Stimulated activated CD4-positive, alpha-beta T cell treated with anti-CD3 and anti-CD28 coated beads, Interleukin-2, amount 100 ng/mL, for 48 hours (primary cell): Measurements from ENCODE around the gene LDLRAD3.

Experiments
- DNase-seq, 2 donors: peaks; one replicate each; pipeline ENCODE4 v3.0.0-alpha.2; 2020

The LDLRAD3 gene

DNA sequence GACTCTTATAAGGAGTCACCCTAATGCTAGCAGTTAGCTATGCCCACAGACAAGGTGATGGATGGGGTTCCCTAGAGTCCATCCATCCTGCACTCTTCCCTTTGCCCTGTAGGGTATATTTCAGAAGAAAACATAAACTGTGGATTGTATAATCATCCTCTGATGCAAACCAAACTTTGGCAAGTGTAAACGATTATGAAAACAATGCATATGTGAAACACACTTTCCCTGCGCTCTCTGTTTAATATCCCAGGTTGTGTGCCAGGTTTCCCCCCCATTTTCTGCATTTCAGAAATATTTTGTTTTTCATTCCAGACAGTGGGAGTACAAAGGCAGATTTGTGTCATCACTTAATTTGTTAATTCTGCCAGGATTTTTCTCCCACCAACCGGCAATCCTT is 110.0 kb downstream of the LDLRAD3 start:
- no peak for DNase-seq

DNA sequence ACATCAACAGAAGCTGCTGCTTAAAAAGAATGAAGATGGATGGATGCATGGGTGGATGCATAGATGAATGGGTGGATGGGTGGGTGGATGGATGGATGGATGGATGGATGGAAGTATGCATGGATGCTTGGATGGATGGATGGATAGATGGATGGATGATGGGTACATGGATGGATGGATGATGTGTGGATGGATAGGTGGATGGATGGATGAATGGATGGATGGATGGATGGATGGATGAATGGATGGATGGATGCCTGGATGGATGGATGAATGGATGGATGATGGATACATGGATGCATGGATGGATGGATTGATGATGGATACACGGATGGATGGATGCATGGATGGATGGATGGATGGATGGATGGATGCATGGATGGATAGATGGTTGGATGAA is 110.8 kb downstream of the LDLRAD3 start:
- DNase-seq = no peak

DNA sequence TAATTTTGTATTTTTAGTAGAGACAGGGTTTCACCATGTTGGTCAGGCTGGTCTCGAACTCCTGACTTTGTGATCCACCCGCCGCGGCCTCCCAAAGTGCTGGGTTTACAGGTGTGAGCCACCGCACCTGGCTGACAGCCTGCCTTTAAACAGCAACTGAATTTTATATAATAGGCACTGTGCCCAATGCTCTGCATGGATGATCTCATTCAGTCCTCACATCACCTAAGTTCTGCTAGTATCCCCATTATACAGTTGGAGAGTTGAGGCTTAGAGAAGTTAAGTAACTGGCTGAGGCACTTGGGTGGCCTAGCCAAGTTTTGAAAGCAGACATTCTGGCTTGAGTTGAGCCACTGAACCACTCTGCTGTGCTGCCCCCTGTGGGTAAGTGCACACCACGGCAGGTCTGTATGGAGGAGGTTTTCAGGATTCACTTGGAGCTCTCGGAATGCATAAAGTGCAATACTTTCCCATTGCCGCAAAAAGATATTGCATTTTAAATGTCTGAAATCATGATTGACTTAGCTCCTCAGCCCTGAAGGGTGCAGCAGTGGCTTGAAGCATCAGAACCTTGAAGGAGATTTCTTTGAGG is 112.4 kb downstream of the LDLRAD3 start:
- DNase-seq = no peak

DNA sequence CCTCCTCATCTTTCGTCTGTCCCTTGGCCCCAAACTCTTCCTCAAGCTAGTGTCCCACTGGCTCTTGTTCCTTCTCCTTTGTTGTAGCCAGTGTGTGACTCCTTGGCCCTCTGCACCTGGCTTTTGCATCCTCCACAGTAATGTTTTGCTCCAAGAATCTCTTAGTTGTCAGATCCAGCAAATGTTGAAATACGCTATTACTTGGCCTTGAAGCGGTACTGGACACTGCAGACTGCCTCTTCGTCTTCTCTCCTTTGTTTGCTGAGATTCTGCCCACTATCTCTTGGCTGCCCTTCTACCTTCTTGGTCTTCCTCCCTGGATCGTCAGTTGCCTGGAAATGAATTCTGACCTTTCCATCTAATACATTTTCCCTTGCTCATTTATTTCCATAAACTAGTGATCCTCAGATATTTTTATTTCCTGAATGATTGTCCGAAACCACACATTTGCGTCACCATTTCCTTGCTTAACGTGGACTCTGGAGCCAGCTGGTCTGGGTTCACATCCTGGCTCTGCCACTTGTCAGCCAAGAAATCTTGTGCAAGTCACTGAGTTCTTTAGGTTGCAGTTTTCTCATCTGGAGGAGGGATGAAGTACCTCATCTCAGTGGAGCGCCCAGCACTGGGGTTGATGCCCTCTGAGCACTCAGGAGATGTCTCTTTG is 113.6 kb downstream of the LDLRAD3 start:
- DNase-seq = no peak

DNA sequence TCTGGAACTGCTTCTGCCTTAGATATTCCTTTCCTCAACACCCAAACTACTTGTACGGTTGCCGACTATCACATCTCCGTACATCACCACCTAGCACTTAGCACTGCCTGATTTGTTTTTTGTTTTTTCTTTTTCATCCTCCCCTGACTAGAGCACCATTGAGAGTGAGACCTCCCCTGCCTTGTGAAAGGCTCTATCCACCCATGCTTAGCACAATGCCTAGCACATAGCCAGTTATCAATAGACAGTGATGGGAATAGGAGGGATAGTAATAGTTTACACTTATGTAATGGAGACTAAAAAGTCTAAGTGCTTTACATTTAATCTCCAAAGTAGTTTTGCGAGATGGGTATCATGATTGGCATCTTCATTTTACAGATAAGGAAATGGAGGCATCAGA is 115.8 kb downstream of the LDLRAD3 start:
- DNase-seq = no peak

DNA sequence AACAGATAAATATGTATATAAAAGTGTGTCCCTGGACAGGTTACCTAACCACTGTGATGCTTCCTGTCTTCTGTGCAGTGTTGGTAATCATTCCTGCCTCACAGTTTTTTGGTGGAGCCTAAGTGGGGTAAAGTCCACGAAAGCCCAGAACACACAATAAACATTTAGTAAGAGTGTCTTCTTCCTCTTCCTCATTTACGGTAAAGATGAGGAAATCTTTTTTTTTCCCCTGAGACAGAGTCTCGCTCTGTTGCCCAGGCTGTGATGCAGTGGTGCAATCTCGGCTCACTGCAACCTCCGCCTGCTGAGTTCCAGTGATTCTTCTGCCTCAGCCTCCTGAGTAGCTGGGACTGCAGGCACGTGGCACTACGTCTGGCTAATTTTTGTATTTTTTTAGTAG is 117.1 kb downstream of the LDLRAD3 start:
- no peak for DNase-seq

DNA sequence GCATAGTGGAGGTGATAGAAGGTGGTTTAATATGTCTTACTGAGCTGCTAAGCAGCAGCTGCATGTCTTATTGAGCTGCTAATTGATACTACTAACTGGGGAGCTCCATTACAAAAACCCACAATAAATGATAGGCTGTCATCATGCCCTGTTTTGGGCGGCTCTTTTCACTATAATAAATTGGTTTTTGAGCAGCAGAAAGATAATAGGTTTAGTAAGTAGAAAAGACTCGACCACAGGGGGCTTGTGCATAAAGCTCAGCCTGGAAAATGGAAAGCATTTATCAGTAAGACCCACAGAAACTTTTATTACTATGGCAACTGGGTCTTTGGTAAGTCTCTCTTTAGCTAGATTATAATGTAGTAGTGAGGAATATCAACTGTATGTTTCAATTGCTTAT is 117.6 kb downstream of the LDLRAD3 start:
- DNase-seq = no peak

DNA sequence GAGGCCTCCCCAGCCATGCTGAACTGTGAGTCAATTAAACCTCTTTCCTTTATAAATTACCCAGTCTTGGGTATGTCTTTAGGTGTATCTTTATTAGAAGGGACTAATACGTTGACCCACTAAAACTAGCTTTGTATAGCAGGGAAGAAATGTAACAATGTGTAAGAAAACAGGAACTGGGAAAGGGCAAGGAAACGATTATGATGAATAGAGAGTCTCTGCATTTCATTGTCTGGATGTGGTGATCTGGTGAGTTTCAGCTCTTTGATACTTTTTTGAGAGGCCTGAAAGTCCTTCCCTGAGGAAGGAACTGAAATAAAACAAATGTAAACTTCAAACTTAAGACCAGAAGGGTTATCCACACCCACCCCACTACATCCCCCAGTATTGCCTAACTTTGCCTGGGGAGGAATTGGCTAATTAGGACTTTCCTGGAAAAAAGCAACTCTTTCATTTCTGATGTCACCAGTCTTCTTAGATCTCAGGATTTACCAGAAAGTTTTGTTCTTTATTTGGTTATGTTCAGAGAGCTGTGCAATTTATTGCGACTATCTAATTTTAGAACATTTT is 119.0 kb downstream of the LDLRAD3 start:
- DNase-seq = no peak

DNA sequence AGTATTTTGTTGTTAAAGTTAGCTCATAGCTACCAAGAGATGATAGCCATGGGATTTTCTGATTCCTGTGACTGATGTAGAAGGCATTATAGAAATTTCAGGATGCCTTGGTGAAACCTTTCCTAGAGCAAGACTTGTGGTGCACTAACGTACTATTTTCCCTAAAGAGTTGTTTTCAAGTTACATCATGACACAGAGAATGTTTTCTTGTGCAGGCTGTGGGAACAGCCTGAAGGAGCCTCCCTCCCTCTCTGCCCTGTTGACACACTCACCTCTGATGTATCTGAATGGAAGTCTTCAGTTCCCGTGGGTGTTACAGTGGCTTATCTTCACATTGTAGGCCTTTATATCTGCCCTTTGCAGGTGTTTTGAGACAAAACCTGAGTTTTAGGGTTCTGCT is 121.6 kb downstream of the LDLRAD3 start:
- no peak for DNase-seq

DNA sequence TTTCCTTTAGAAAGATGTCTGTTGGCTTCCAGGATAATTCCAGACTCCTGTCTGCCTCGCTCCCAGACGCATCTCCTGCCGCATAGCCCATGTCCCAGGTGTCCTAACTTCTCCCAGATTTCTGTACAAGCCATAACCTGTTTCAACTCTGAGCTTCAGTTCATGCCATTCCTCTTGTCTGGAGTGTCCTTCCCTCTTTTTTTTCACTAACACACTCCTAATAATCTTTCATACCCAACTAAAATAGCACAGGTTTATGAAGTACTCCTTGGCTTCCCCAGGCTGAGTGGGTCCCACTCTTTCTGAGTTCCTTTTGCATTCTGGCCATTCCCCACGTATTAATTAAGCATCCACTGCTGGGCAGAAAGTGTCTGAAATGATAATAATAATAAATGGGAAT is 123.0 kb downstream of the LDLRAD3 start:
- no peak for DNase-seq

DNA sequence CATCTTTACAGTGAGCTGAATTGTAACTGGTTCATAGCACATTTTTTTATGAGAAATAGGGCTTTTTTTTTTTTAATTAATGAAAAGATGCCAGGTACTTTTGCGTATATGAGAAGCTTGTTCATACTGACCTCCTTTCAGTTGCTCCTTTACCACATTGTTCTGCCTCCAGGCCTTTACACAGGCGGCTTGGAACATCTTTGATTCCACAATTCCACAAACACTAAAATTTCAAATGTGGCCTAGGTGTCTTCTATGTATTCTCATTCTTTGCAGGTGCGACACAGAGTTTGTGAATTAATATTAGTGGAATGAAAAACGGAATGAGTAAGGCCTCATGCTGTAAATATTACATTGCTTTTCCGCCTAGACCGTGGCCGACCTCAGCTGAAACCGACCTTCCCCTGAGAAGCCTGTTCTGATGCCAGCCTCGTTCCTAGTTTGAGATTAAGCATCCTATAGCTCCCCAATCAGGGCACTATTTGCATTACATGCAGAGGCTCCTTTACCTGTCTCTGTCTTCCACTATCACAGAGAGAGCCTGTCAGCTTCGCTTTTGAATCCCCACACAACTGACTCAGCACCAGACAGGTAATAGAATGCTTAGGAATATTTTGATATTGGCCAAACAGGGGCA is 125.8 kb downstream of the LDLRAD3 start:
- no peak for DNase-seq

DNA sequence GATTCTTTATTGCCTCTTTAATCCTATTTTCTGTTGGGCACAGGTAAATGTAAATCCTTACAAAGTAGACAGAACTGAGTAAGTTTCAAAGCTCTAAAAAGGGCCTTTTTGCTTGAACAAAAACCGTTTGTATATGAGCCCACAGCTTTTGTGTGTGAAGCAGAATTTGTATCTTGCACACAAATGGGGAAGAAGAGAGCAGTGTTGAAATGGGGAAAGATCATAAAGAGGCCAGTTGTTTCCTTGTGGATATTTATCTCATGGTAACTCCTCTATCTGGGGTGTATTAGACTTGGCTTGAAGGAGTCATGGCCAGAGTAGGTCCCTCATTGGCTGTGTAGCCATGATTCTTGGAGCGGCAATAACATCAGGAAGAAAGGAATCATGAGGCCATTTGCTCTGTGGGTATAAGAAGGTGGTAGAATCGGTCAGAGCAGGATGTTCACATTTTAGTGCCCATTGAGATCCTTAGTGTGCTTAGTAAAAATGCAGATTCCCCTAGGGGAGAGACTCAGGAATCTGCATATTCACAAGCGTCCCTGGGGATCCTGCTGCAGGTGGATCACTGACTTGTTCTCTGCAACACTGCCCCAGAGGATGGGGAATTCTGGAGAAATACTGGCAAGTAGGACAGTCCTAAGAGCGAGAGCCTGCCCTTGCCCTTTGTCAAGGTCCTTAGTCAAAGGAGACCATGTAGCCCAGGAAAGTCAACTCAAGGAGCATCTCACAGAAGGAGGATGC is 126.5 kb downstream of the LDLRAD3 start:
- no peak for DNase-seq

DNA sequence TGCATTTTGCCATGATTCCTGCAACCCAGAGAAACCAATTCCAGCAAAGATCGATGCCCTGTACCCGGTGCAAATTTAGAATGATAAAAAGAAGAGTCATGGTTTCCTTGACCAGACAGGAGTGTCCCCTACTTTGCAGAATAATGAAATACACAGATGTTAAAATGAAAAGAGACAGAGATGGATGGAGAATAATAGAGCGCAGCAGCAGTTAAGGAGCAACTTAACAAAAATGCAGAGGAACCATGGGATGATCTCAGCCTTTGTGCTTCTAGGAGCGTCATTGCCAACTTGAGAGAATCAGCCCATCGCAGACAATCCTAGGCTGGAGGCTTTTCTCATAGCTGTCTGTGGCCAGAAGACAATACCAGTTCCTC is 127.1 kb downstream of the LDLRAD3 start:
- no peak for DNase-seq

DNA sequence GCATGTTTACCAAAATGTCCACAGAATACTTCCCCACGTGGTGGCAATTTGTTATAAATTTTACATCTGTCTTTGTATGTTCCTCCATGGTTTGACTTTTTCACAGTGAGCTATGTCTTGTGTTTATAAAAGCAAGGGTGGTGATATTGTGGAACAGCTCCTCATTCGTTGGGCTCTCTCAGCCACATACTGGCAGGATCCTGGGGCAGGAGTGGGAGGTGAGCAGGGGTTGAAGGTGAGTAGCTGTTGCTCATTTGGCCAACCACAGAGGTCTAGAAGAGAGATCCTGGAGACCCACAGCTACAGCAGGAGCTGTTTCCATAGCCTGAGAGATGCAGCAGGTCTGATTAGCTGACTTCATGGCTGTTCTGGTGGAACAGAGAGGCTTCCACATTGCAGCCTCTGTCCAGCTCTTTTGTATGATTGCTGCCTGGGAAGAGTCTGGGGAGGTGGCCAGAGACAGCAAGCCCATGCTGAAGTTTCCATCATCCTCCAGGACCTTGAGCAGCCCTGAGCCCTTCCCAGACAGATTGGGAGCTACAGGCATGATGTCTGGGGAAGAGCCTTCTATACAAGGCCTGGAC is 128.1 kb downstream of the LDLRAD3 start:
- DNase-seq = no peak

DNA sequence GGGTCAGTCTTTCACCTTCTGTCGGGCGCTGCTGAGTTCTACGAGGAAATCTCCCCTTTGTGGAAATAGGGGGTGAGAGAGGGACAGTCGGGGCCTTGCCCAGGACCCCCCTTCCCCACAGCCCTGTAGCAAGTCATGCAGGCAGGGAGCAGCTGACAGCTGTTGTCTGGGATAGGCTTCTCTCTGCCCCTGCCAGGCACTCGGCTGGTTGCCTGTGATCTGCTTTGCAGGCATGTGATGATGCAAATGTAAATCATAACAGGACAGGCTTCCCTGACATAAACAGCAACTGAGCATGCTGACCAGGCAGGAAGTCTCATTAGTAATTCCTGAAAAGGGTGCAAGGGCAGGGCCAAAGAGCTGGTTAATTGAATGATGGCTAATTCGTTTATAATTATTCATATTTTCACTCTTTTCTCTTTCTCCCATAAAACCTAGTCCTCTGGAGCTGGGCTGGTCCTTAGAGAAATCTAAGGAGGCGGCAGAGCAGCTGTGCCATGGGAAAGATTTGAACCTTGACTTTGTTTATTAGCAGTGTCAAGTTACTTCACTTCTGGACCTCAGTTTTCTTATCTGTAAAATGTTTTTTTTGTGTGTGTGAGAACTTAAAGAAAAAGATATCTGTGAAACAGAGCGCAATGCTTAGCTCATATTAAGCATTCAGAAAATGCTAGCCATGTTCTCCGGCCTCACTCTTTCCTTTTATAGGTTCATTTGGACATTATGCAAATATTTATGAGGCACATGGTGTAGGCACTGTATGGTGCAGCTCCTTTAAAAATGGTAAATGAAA is 129.7 kb downstream of the LDLRAD3 start:
- DNase-seq = no peak

DNA sequence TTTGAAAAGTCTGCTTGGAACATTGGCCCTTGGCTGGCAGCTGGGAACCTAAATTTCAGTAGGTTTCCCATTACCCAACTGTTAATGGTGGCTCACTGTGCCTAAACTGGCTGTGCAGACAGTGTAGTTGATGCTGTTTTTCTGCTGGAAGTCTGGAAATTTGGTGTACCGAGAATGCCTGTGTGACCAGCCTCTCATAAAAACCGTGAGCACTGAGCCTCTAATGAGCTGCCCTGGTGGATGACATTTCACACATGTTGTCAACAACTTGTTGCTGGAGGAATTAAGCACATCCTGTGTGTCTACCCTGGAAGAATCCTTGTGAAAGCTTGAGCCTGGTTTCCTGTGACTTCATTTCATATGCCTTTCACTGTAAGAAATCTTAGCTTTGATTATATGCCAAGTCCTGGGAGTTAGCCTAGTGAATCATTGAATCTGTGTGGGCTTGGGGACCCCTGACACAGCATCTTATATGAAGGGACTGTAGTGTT is 131.1 kb downstream of the LDLRAD3 start:
- no peak for DNase-seq

DNA sequence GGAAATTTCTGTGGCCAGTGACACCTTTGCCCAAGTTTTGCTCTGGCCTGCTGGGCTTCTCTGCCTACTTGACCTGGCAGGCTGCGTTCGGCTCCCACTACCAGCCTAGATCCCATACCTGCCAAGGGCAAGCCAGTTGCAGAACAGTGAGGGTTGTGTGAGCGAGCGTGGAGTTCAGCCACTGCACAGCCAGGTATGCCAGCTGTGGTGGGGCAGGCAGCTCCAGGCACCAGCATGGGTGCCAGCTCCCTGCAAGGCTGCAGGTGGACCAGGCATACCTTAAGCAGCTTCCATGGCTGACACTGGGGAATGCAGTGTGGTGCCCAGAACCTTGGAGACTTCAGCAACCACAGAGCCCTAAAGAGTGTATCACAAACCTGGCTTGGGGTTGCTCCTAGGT is 133.5 kb downstream of the LDLRAD3 start:
- DNase-seq = no peak

DNA sequence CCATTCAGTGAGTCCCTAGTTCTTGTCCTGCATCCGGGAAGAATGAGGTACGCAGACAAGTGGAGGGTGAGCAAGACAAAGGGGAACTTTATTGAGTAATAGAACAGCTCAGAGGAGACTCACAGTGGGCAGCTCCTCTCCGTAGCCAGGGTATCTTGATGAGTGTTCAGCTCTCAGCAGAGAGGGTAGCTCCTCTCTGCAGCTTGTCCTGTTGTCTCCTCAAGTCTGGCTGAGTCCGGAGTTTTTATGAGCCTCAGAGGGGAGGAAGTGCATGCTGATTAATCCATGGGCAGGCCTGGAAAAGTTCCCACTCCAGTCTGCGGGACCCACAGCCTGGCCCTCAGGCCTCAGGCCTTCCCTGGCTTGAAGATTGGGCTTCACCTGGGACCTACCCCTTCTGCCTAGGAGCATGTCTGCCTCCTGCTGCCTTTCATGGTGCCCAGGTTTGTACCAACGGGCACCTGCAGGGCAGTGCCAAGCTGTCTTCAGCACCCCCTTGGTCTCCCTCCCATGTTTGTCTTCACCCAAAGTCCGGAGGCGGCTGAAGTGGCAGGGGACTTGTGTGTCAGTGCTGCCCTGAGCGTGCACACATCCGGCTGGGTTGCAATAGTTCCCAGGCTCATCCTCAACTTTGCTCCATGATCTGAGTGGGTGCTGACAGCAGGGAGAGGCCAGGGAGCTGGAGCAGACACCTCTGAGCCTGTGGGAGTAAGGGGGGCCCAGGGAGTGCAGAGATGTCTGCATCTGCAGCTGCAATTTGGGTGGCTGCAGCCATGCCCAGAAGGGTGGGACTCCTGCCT is 134.2 kb downstream of the LDLRAD3 start:
- DNase-seq = no peak

DNA sequence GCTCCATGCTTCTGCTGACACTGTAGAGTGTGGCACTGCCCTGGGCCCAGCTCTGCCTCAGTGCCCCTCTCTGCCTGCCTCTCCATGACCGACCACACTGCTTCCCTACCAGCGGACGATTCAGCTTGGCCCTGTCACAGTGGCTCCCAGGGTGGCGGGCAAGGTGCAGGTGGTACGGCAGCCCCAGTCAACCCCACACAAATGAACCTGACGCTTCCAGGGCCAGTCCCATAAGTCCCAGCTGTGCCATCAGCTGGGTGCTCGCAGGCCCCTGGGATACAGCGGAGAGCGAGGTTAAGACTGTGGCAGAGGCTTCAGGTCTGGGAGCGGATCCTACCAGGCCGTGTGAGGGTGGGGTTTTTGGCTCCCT is 134.8 kb downstream of the LDLRAD3 start:
- no peak for DNase-seq

DNA sequence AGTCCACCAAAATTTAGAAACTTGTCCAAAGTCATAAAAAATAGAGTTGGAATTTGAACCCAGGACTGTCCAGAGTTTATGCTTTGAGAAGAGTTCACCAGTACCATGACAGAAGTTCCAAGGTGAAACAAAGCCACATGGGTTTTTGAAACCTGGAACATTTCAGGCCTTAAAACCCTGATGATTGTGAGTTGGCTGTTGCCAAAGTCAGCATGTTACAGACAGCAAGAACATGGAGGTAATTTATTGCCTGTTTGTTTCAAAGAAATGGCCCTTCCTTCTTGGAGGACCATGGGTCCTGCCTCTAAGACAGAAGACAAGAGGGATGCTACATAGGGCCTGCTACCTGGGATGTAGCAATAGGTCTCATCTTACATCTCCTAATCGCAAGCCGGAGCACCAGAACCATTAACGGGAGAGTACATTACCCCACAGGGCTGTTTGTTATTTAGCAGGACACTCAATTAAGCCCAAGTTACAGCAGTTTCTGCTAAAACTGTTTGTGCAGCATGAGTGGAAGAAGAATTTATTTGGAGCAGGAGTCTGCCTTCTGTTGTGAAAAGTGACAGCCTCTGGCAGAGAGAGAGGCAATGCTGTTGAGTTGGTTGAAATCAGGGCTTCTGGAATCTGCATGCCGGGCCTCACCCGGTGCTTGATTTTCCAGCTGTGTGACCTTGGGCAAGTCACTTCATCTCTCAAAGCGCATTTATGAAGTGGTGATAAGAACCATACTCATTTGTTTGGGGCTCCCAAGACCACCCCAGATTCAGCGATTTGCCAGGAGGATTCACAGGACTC is 136.2 kb downstream of the LDLRAD3 start:
- DNase-seq = no peak
